ENCODE measurements around the gene ORMDL1.

DNA sequence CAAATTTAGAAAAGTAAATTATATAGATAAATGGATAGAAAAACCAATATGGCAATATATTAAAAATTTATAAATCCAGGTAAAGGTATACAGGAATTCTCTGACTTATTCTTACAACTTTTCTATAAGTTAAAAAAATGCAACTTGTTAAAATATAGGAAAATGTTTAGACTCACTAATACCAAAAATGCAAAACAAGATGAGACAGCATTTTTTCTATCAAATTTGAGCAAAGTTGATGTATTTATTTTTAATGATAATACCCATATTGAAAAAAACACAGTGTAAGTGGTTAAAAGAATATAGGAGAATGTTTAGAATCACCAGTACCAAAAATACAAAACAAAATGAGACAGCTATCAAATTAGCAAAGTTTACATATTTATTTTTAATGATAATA is 57.3 kb downstream of the ORMDL1 start:
- TF ChIP-seq, protein P1, sequence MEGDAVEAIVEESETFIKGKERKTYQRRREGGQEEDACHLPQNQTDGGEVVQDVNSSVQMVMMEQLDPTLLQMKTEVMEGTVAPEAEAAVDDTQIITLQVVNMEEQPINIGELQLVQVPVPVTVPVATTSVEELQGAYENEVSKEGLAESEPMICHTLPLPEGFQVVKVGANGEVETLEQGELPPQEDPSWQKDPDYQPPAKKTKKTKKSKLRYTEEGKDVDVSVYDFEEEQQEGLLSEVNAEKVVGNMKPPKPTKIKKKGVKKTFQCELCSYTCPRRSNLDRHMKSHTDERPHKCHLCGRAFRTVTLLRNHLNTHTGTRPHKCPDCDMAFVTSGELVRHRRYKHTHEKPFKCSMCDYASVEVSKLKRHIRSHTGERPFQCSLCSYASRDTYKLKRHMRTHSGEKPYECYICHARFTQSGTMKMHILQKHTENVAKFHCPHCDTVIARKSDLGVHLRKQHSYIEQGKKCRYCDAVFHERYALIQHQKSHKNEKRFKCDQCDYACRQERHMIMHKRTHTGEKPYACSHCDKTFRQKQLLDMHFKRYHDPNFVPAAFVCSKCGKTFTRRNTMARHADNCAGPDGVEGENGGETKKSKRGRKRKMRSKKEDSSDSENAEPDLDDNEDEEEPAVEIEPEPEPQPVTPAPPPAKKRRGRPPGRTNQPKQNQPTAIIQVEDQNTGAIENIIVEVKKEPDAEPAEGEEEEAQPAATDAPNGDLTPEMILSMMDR (IDR thresholded peaks at IDR 0.05): no peak
- no peak for TF ChIP-seq POLR2AphosphoS5 (IDR thresholded peaks at IDR 0.05)
- no peak for TF ChIP-seq EP300 (IDR thresholded peaks at IDR 0.05)
- no peak for TF ChIP-seq POLR2A (IDR thresholded peaks at IDR 0.05)
